ENCODE results near the gene CLSTN1. TPM values are rescaled to one million over a fixed set of nuclear protein-coding genes. Genes with fewer than 3 reads are reported as not detected.

CLSTN1 gene
- polyA plus RNA-seq, 1 of the 3 experiments (the other 2 are of a cell fraction): 59.6 TPM

- Histone ChIP-seq H2AFZ (ENCODE audit: low read depth) (no peak overlapping the region), H3K36me3 (replicated peaks in 1 of 2; ENCODE audit: control insufficient read depth in 1 of 2, insufficient read depth in 2 of 2, low read length in 1 of 2) (no peaks in the 10 kb centered on the region), H3K9me2 (no peaks in the 10 kb centered on the region), H3K4me3 (ENCODE audit: low read depth in 2 of 2, low read length in 1 of 2) (no peak overlapping the region), H3K27ac (ENCODE audit: low read depth in 2 of 2, low read length in 1 of 2) (no peak overlapping the region), H3F3A (replicated peaks; ENCODE audit: insufficient read depth) (no peaks in the 10 kb centered on the region), H4K20me1 (ENCODE audit: insufficient read depth) (no peaks in the 10 kb centered on the region), H3K9me3 (no peaks in the 10 kb centered on the region), H3K79me2 (ENCODE audit: insufficient read depth) (no peaks in the 10 kb centered on the region), H3K4me1 (ENCODE audit: control insufficient read depth in 1 of 2, insufficient read depth in 2 of 2, low read depth in 1 of 2, low read length in 1 of 2) (no peaks in the 10 kb centered on the region; a peak in 1 of 4 replicates), H3K27me3 (ENCODE audit: insufficient read depth) (no peaks in the 10 kb centered on the region), H3K9ac (no peak overlapping the region), H3K4me2 (no peak overlapping the region)
- DNase-seq: no peak
- TF ChIP-seq JUND (IDR thresholded peaks at IDR 0.05): no peak
- POLR2A ChIA-PET: no interaction called here
- WGBS (ENCODE audit: low lambda C conversion rate): 93% methylated on average over 7 of the region's 9 CpGs
- CTCF ChIA-PET: interaction anchor here (0.7 to 2.3 kb wide), 5 partner anchors 10 to 73 kb away, joined by 3 to 11 read pairs (median 4); no protein-coding TSS in a partner anchor
These were observed 112.2 kb downstream of the CLSTN1 start for GRCh38 chr1:9711466-9712020.

- no peak for DNase-seq
- Histone ChIP-seq H3K9me2 (no peaks in the 10 kb centered on the region), H4K20me1 (ENCODE audit: insufficient read depth) (no peaks in the 10 kb centered on the region), H3K79me2 (ENCODE audit: insufficient read depth) (no peaks in the 10 kb centered on the region), H3K4me1 (ENCODE audit: control insufficient read depth in 1 of 2, insufficient read depth in 2 of 2, low read depth in 1 of 2, low read length in 1 of 2) (0 out of 4 replicates have a peak, but pooled peaks cover 0 to 6% of the 10 kb centered on the region in 2 experiments), H3K9ac (no peak overlapping the region), H3K27ac (ENCODE audit: low read depth in 2 of 2, low read length in 1 of 2) (no peak overlapping the region), H2AFZ (ENCODE audit: low read depth) (no peak overlapping the region), H3K4me2 (no peak overlapping the region), H3K36me3 (replicated peaks in 1 of 2; ENCODE audit: control insufficient read depth in 1 of 2, insufficient read depth in 2 of 2, low read length in 1 of 2) (no peaks in the 10 kb centered on the region), H3K27me3 (ENCODE audit: insufficient read depth) (no peaks in the 10 kb centered on the region), H3K9me3 (no peaks in the 10 kb centered on the region), H3F3A (replicated peaks; ENCODE audit: insufficient read depth) (peaks cover 7% of the 10 kb centered on the region), H3K4me3 (ENCODE audit: low read depth in 2 of 2, low read length in 1 of 2) (no peak overlapping the region)
- ChIA-PET CTCF (interaction anchor here (2.3 kb wide), 1 partner anchor 11 kb away, joined by 11 read pairs; no protein-coding TSS in a partner anchor), POLR2A (no interaction called here)
- no peak for TF ChIP-seq SIN3A (IDR thresholded peaks at IDR 0.05; ENCODE audit: borderline replicate concordance, low read depth, low read length)
- no peak for TF ChIP-seq FOXJ3 (CRISPR knock-in tag; IDR thresholded peaks at IDR 0.05)
- TF ChIP-seq IRF3 (IDR thresholded peaks at IDR 0.05; ENCODE audit: low read depth, low read length): no peak
- TF ChIP-seq CHD2 (IDR thresholded peaks at IDR 0.05; ENCODE audit: low read length, partially characterized antibody): no peak
- WGBS (ENCODE audit: low lambda C conversion rate): 100% methylated on average over 2 of the region's 8 CpGs
These were observed 113.7 kb downstream of the CLSTN1 start for GRCh38 chr1:9710037-9710436.

GRCh38 chr1:9706178-9706577, 117.6 kb downstream of the CLSTN1 start:
- H3K27me3 ChIP-seq (ENCODE audit: insufficient read depth): no peaks in the 10 kb centered on the region
- no peaks in the 10 kb centered on the region for H3K9me3 ChIP-seq
- no peaks in the 10 kb centered on the region for H3K79me2 ChIP-seq (ENCODE audit: insufficient read depth)
- no peak overlapping the region for H3K4me3 ChIP-seq (ENCODE audit: low read depth in 2 of 2, low read length in 1 of 2)
- peaks cover 7% of the 10 kb centered on the region for H3F3A ChIP-seq (replicated peaks; ENCODE audit: insufficient read depth)
- no peak for DNase-seq
- no peaks in the 10 kb centered on the region for H3K9me2 ChIP-seq
- no peak overlapping the region for H3K4me2 ChIP-seq
- ChIA-PET CTCF (no interaction called here), POLR2A (interaction anchor here (0.7 kb wide), 1 partner anchor 47 kb away, joined by 4 read pairs; no protein-coding TSS in a partner anchor)
- no peaks in the 10 kb centered on the region for H3K36me3 ChIP-seq (replicated peaks in 1 of 2; ENCODE audit: control insufficient read depth in 1 of 2, insufficient read depth in 2 of 2, low read length in 1 of 2)
- no peak overlapping the region for H2AFZ ChIP-seq (ENCODE audit: low read depth)
- H3K9ac ChIP-seq: no peak overlapping the region
- 0 out of 4 replicates have a peak, but pooled peaks cover 0 to 6% of the 10 kb centered on the region in 2 experiments for H3K4me1 ChIP-seq (ENCODE audit: control insufficient read depth in 1 of 2, insufficient read depth in 2 of 2, low read depth in 1 of 2, low read length in 1 of 2)
- WGBS (ENCODE audit: low lambda C conversion rate): 85% methylated on average over 4 of the region's 4 CpGs
- TF ChIP-seq GABPA (IDR thresholded peaks at IDR 0.05; ENCODE audit: low read depth) (no peak), RXRA (IDR thresholded peaks at IDR 0.05; ENCODE audit: borderline replicate concordance, low read depth) (no peak), FOXJ3 (CRISPR knock-in tag; IDR thresholded peaks at IDR 0.05) (no peak), POLR2AphosphoS5 (IDR thresholded peaks at IDR 0.05; ENCODE audit: low read depth, low read length) (no peak), RFX5 (IDR thresholded peaks at IDR 0.05; ENCODE audit: low read length) (no peak), ELF1 (IDR thresholded peaks at IDR 0.05) (no peak), RCOR1 (IDR thresholded peaks at IDR 0.05; ENCODE audit: low read length) (no peak), CTCF (IDR thresholded peaks at IDR 0.05) (no peak), SMC3 (IDR thresholded peaks at IDR 0.05; ENCODE audit: low read depth, low read length) (no peak), FOSL2 (IDR thresholded peaks at IDR 0.05; ENCODE audit: borderline replicate concordance, low read depth) (no peak), CHD2 (IDR thresholded peaks at IDR 0.05; ENCODE audit: low read length, partially characterized antibody) (no peak), FOXM1 (IDR thresholded peaks at IDR 0.05; ENCODE audit: low read depth) (no peak), MXI1 (IDR thresholded peaks at IDR 0.05; ENCODE audit: low read depth, low read length) (no peak), JUND (IDR thresholded peaks at IDR 0.05) (no peak)
- no peaks in the 10 kb centered on the region for H4K20me1 ChIP-seq (ENCODE audit: insufficient read depth)
- no peak overlapping the region for H3K27ac ChIP-seq (ENCODE audit: low read depth in 2 of 2, low read length in 1 of 2)

Measured in SK-N-SH (cell line).